ENCODE data around the gene CD8B. TPM values are rescaled to one million over a fixed set of nuclear protein-coding genes. Genes with fewer than 3 reads are reported as not detected.

The CD8B gene
- total and polyA plus RNA-seq, 8 donors: 0.23 to 0.92 (median 0.67) TPM; not detected in 1

- intact Hi-C loops (cut with DNase I): no loop called here
- peak overlapping the region; percentile 0 to 55 (median 28) for H3K4me3 ChIP-seq
- WGBS, 2 donors: 1% methylated on average over 51 of the region's 51 CpGs
- peak in 5 of 6 donors; percentile 17 to 71 (median 44) for DNase-seq
- ATAC-seq: peak; percentile 71 to 77 (median 74)
- H3K36me3 ChIP-seq: no peaks in the 10 kb centered on the region
- no peak for FAIRE-seq
- TF ChIP-seq CTCF (IDR thresholded peaks at IDR 0.05): no peak
- H3K4me1 ChIP-seq: peaks cover 0 to 5% (median 4%) of the 10 kb centered on the region in 3 donors
- H3K27me3 ChIP-seq: peaks cover 0 to 18% (median 7%) of the 10 kb centered on the region in 4 donors
- no peaks in the 10 kb centered on the region for H3K9me3 ChIP-seq
- H3K27ac ChIP-seq: no peak overlapping the region
These were observed 54.0 kb downstream of the CD8B start for GRCh38 chr2:86807468-86808275.

DNA sequence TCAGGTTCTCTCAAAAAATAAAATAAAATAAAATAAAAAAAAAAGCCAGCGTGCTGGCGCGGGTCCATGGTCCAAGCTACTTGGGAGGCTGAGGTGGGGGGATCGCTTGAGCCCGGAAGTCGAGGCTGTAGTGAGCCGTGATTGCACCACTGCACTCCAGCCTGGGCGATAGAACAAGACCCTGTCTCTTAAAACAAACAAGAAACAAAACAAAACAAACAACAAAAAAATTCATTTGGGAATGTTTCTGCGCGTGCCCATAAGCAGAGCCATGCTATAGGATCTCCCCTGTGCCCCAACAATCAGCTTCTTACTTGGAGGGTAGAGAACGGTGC, 54.6 kb downstream of the CD8B start:
- peaks cover 0 to 5% (median 4%) of the 10 kb centered on the region in 3 donors for H3K4me1 ChIP-seq
- peaks cover 0 to 16% (median 5%) of the 10 kb centered on the region in 4 donors for H3K27me3 ChIP-seq
- no peak overlapping the region for H3K27ac ChIP-seq
- 39 to 43% methylated on average over 11 of the region's 11 CpGs for WGBS, 2 donors
- FAIRE-seq (no peak), DNase-seq (no peak), ATAC-seq (no peak)
- H3K4me3 ChIP-seq: peak overlapping the region; percentile 0 to 55 (median 28)
- intact Hi-C loops (cut with DNase I): no loop called here
- no peaks in the 10 kb centered on the region for H3K9me3 ChIP-seq
- H3K36me3 ChIP-seq: no peaks in the 10 kb centered on the region
- no peak for TF ChIP-seq CTCF (IDR thresholded peaks at IDR 0.05)

DNA sequence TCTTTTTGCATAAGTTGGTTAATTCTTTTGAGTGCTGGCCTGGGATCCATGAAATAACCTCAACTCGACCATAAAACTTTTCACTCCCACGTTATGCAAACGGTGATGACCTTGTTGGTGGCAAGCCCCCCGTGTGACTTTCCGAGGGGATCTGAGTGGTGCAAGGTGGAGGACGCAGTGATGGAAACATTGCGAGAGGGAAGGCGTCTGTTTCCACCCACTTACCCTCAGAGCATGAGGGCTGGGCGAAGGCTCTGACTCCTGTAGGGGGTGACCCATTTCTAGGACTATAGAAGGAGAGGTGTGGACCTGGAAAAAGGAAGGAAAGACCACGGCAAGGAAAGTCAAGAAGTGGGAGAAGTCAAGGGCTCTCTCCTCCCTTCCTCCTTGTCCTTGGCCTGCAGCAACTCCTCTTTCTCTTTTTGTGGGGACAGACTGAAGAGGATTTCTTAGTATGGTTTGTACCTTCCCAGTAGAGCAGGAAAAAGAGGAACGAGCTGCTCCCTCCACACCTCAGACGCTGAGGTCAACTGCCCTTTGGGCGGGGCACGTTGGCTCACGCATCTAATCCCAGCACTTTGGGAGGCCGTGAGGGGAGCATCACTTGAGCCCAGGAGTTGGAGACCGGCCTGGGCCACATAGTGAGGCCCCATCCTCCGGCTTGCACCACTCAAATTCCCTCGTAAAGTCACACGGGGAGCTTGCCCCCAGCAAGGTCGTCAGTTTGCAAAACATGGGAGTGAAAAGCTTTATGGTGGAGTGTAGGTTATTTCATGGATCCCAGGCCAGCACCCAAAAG, 55.4 kb downstream of the CD8B start:
- H3K4me1 ChIP-seq: peaks cover 0 to 5% (median 4%) of the 10 kb centered on the region in 3 donors
- H3K27me3 ChIP-seq: peaks cover 0 to 11% (median 4%) of the 10 kb centered on the region in 4 donors
- no peak for ATAC-seq
- H3K9me3 ChIP-seq: no peaks in the 10 kb centered on the region
- H3K36me3 ChIP-seq: no peaks in the 10 kb centered on the region
- TF ChIP-seq CTCF (IDR thresholded peaks at IDR 0.05): no peak
- 74 to 80% methylated on average over 21 of the region's 21 CpGs for WGBS, 2 donors
- no peak for DNase-seq
- no peak overlapping the region for H3K4me3 ChIP-seq
- no peak for FAIRE-seq
- H3K27ac ChIP-seq: no peak overlapping the region
- intact Hi-C loops (cut with DNase I): no loop called here

DNA sequence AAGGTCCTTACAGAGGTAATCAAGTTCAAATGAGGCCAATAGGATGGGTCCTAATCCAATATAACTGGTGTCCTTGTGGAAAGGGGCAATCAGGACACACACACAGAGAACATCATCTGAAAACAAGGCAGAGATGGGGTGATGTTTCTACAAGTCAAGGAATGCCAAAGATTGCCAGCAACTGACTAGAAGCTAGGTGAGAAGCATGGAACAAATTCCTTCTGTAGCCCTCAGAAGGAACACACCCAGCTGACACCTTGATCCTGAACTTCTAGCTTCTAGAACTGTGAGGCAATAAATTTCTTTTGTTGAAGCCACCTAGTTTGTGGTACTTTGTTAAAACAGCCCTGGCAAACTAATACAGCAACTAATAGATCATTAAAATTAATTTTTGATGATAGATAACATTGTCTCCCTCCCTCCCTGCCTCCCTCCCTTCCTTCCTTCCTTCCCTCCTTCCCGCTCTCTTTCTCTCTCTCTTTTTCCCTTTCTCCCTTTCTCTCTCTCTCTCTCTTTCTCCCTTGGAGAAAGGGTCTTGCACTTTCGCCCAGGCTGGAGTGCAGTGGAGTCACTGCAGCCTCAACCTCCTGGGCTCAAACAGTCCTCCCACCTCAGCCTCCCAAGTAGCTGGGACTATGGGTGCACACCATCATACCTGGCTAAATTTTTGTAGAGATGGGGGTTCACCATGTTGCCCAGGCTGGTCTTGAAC, 60.7 kb downstream of the CD8B start:
- ATAC-seq: no peak
- FAIRE-seq: no peak
- H3K36me3 ChIP-seq: no peaks in the 10 kb centered on the region

More for the DNA sequence above, 60.7 kb downstream of the CD8B start:
- no peak for TF ChIP-seq CTCF (IDR thresholded peaks at IDR 0.05)
- 81 to 88% methylated on average over 2 of the region's 2 CpGs for WGBS, 2 donors
- Histone ChIP-seq H3K4me1 (no peaks in the 10 kb centered on the region), H3K9me3 (no peaks in the 10 kb centered on the region), H3K27me3 (no peaks in the 10 kb centered on the region), H3K4me3 (no peak overlapping the region), H3K27ac (no peak overlapping the region)
- no peak for DNase-seq
- intact Hi-C loops (cut with DNase I): no loop called here

Measured in pancreas (tissue), 10 donors.